Mesenchymal stem cell (in vitro differentiated cells and primary cell): ENCODE results near the gene OR6K2.

Source experiments
- DNase-seq: peaks from one replicate; pipeline ENCODE4 v3.0.0-alpha.2; 2013
- H2AFZ ChIP-seq: one replicate; pipeline ENCODE4 v1.6.1; 2013; ENCODE audit warnings: low read depth, mild to moderate bottlenecking, control low read depth, inconsistent platforms, low read length, moderate library complexity
- H2AK5ac ChIP-seq: 2 replicates; pipeline ENCODE4 v1.6.1; 2013; ENCODE audit warnings: low read length, moderate library complexity, mild to moderate bottlenecking, inconsistent platforms; ENCODE audit not compliant: severe bottlenecking
- H2BK120ac ChIP-seq: one replicate; pipeline ENCODE4 v1.6.1; 2013; ENCODE audit warnings: low read depth, mild to moderate bottlenecking, inconsistent platforms, low read length, moderate library complexity
- H2BK12ac ChIP-seq, 2 experiments: one replicate each; pipeline ENCODE4 v1.6.1; 2013; ENCODE audit warnings: inconsistent platforms in 2 of 2, low read length in 2 of 2, mild to moderate bottlenecking in 2 of 2, moderate library complexity in 2 of 2, control low read depth in 1 of 2
- H2BK15ac ChIP-seq: one replicate; pipeline ENCODE4 v1.6.1; 2013; ENCODE audit warnings: mild to moderate bottlenecking, low read depth, inconsistent platforms; ENCODE audit not compliant: poor library complexity, severe bottlenecking
- H2BK5ac ChIP-seq: 2 replicates; pipeline ENCODE4 v1.6.1; 2013; ENCODE audit warnings: low read depth, mild to moderate bottlenecking, low read length, control low read depth, inconsistent platforms; ENCODE audit not compliant: poor library complexity, severe bottlenecking
- H3K14ac ChIP-seq, 2 experiments: one replicate each; pipeline ENCODE4 v1.6.1; 2013; ENCODE audit warnings: inconsistent platforms in 2 of 2, low read length in 2 of 2, control low read depth in 1 of 2, mild to moderate bottlenecking in 1 of 2, moderate library complexity in 1 of 2
- H3K18ac ChIP-seq, 2 experiments: one replicate each; pipeline ENCODE4 v1.6.1; 2013; ENCODE audit warnings: inconsistent platforms in 2 of 2, low read length in 2 of 2, control low read depth in 1 of 2, low read depth in 1 of 2, mild to moderate bottlenecking in 1 of 2
- H3K23ac ChIP-seq, 2 experiments: one replicate each; pipeline ENCODE4 v1.6.1; 2013; ENCODE audit warnings: inconsistent platforms in 2 of 2, low read length in 2 of 2, mild to moderate bottlenecking in 2 of 2, moderate library complexity in 2 of 2, control low read depth in 1 of 2
- H3K27ac ChIP-seq: 2 replicates; pipeline ENCODE4 v1.5.1; 2013; ENCODE audit warnings: mild to moderate bottlenecking, moderate library complexity, low read length, control low read depth, inconsistent platforms; ENCODE audit not compliant: poor library complexity, severe bottlenecking
- H3K27me3 ChIP-seq, 2 experiments: 2 replicates each; pipeline versions ENCODE4 v1.6.1 to v1.7.0; 2013; ENCODE audit warnings: low read length in 2 of 2, mild to moderate bottlenecking in 2 of 2, moderate library complexity in 2 of 2, control low read depth in 1 of 2, inconsistent platforms in 1 of 2; ENCODE audit not compliant: control insufficient read depth in 1 of 2, insufficient read depth in 1 of 2
- H3K36me3 ChIP-seq, 2 experiments: 2 replicates each; pipeline versions ENCODE4 v1.6.1 to v1.7.0; 2013; ENCODE audit warnings: low read length in 2 of 2, control low read depth in 1 of 2, inconsistent platforms in 1 of 2, low read depth in 1 of 2, mild to moderate bottlenecking in 1 of 2; ENCODE audit not compliant: insufficient read depth in 2 of 2, control insufficient read depth in 1 of 2
- H3K4ac ChIP-seq, 2 experiments: one replicate each; pipeline ENCODE4 v1.6.1; 2013; ENCODE audit warnings: inconsistent platforms in 2 of 2, low read length in 2 of 2, mild to moderate bottlenecking in 2 of 2, moderate library complexity in 2 of 2, control low read depth in 1 of 2, low read depth in 1 of 2
- H3K4me1 ChIP-seq: 2 replicates; pipeline ENCODE4 v1.6.1; 2013; ENCODE audit warnings: low read depth, low read length, control low read depth; ENCODE audit not compliant: control insufficient read depth, insufficient read depth
- H3K4me2 ChIP-seq: 2 replicates; pipeline ENCODE4 v1.6.1; 2013; ENCODE audit warnings: low read length, mild to moderate bottlenecking, inconsistent platforms; ENCODE audit not compliant: poor library complexity, severe bottlenecking
- H3K4me3 ChIP-seq, 2 experiments: 2 replicates each; pipeline versions ENCODE4 v1.5.1 to v1.7.0; 2013; ENCODE audit warnings: low read length in 2 of 2, mild to moderate bottlenecking in 2 of 2, control low read depth in 1 of 2, low read depth in 1 of 2; ENCODE audit not compliant: insufficient read depth in 1 of 2
- H3K79me1 ChIP-seq: replicated peaks from 2 replicates; pipeline ENCODE4 v1.6.1; 2013; ENCODE audit warnings: mild to moderate bottlenecking, control low read depth, low read length, inconsistent platforms; ENCODE audit not compliant: poor library complexity, severe bottlenecking
- H3K9ac ChIP-seq: 2 replicates; pipeline ENCODE4 v1.7.0; 2013; ENCODE audit warnings: mild to moderate bottlenecking, low read length, moderate library complexity
- H3K9me3 ChIP-seq: 2 replicates; pipeline ENCODE4 v1.7.0; 2013; ENCODE audit warnings: mild to moderate bottlenecking, low read length; ENCODE audit not compliant: control insufficient read depth
- H4K8ac ChIP-seq: one replicate; pipeline ENCODE4 v1.6.1; 2013; ENCODE audit warnings: inconsistent platforms, mild to moderate bottlenecking, low read length, moderate library complexity
- H4K91ac ChIP-seq: one replicate; pipeline ENCODE4 v1.6.1; 2013; ENCODE audit warnings: mild to moderate bottlenecking, low read length, inconsistent platforms
- WGBS: methylation state at CpG from one replicate; pipeline ENCODE4 v1.1.7; 2013; ENCODE audit warnings: mixed read lengths; 5-methylcytosine and 5-hydroxymethylcytosine counted together

The OR6K2 gene

GRCh38 chr1:158730453-158730852 lies 30.0 kb upstream of the OR6K2 start:
- no peak overlapping the region for H3K18ac ChIP-seq
- no peak overlapping the region for H4K8ac ChIP-seq
- no peak overlapping the region for H2AK5ac ChIP-seq
- no peak for DNase-seq
- H3K4me1 ChIP-seq = no peaks in the 10 kb centered on the region
- H3K14ac ChIP-seq = no peak overlapping the region
- H2BK15ac ChIP-seq = no peak overlapping the region
- H3K23ac ChIP-seq = no peak overlapping the region
- no peak overlapping the region for H2AFZ ChIP-seq
- H2BK120ac ChIP-seq = no peak overlapping the region
- no peak overlapping the region for H3K9ac ChIP-seq
- no peak overlapping the region for H2BK12ac ChIP-seq
- no peak overlapping the region for H3K4me3 ChIP-seq
- no peak overlapping the region for H3K4me2 ChIP-seq
- no peak overlapping the region for H2BK5ac ChIP-seq
- no peaks in the 10 kb centered on the region for H3K9me3 ChIP-seq
- H3K4ac ChIP-seq = no peak overlapping the region
- no peaks in the 10 kb centered on the region for H3K27me3 ChIP-seq
- WGBS = 92% methylated on average over 1 of the region's 4 CpGs
- no peaks in the 10 kb centered on the region for H3K36me3 ChIP-seq
- H3K27ac ChIP-seq = no peak overlapping the region
- H4K91ac ChIP-seq = no peak overlapping the region
- no peaks in the 10 kb centered on the region for H3K79me1 ChIP-seq

- Histone ChIP-seq H3K27ac (no peak overlapping the region), H2AK5ac (no peak overlapping the region), H2BK120ac (no peak overlapping the region), H3K4me3 (no peak overlapping the region), H3K23ac (no peak overlapping the region), H2BK12ac (no peak overlapping the region), H3K4ac (no peak overlapping the region), H3K9me3 (no peaks in the 10 kb centered on the region), H3K4me2 (no peak overlapping the region), H4K8ac (no peak overlapping the region), H2BK15ac (no peak overlapping the region), H3K27me3 (no peaks in the 10 kb centered on the region), H2AFZ (no peak overlapping the region), H3K4me1 (no peaks in the 10 kb centered on the region), H3K14ac (no peak overlapping the region), H3K79me1 (no peaks in the 10 kb centered on the region), H3K18ac (no peak overlapping the region), H4K91ac (no peak overlapping the region), H2BK5ac (no peak overlapping the region), H3K9ac (no peak overlapping the region), H3K36me3 (no peaks in the 10 kb centered on the region)
- no peak for DNase-seq
- WGBS = 50% methylated on average over 1 of the region's 3 CpGs
Observed at GRCh38 chr1:158728510-158729225, 28.2 kb upstream of the OR6K2 start.

- H3K18ac ChIP-seq = no peak overlapping the region
- H2BK15ac ChIP-seq = no peak overlapping the region
- 88% methylated on average over 5 of the region's 5 CpGs for WGBS
- H4K91ac ChIP-seq = no peak overlapping the region
- H3K14ac ChIP-seq = no peak overlapping the region
- no peaks in the 10 kb centered on the region for H3K36me3 ChIP-seq
- H2BK120ac ChIP-seq = no peak overlapping the region
- H3K4me2 ChIP-seq = no peak overlapping the region
- H2AK5ac ChIP-seq = no peak overlapping the region
- H3K4me1 ChIP-seq = no peaks in the 10 kb centered on the region
- no peak overlapping the region for H3K9ac ChIP-seq
- H2AFZ ChIP-seq = no peak overlapping the region
- no peak overlapping the region for H3K23ac ChIP-seq
- no peak for DNase-seq
- no peak overlapping the region for H2BK12ac ChIP-seq
- H4K8ac ChIP-seq = no peak overlapping the region
- no peak overlapping the region for H3K4me3 ChIP-seq
- no peak overlapping the region for H3K27ac ChIP-seq
- no peaks in the 10 kb centered on the region for H3K27me3 ChIP-seq
- no peak overlapping the region for H2BK5ac ChIP-seq
- H3K9me3 ChIP-seq = no peaks in the 10 kb centered on the region
- no peaks in the 10 kb centered on the region for H3K79me1 ChIP-seq
- no peak overlapping the region for H3K4ac ChIP-seq
Observed at GRCh38 chr1:158724442-158724841, 24.0 kb upstream of the OR6K2 start.

GRCh38 chr1:158720620-158721019 lies 20.2 kb upstream of the OR6K2 start, which contains the start of gene OR6K3:
TSS of gene OR6K3 (minus strand) at chr1:158720720. CDS start at chr1:158718115, 2,605 bp downstream.
- Histone ChIP-seq H3K36me3 (no peaks in the 10 kb centered on the region), H4K8ac (no peak within 1 kb of the TSS), H3K27me3 (no peaks in the 10 kb centered on the region), H2BK15ac (no peak within 1 kb of the TSS), H3K23ac (no peak within 1 kb of the TSS), H2AK5ac (no peak within 1 kb of the TSS), H3K79me1 (no peaks in the 10 kb centered on the region), H3K14ac (no peak within 1 kb of the TSS), H3K4me1 (no peaks in the 10 kb centered on the region), H3K9me3 (no peaks in the 10 kb centered on the region), H3K18ac (no peak within 1 kb of the TSS), H2BK120ac (no peak within 1 kb of the TSS), H3K4me2 (no peak within 1 kb of the TSS), H2BK12ac (no peak within 1 kb of the TSS), H3K4ac (no peak within 1 kb of the TSS), H4K91ac (no peak within 1 kb of the TSS), H3K27ac (no peak within 1 kb of the TSS), H2AFZ (no peak within 1 kb of the TSS), H3K4me3 (no peak within 1 kb of the TSS), H2BK5ac (no peak within 1 kb of the TSS), H3K9ac (no peak within 1 kb of the TSS)
- WGBS = no CpG with 5 or more reads among the region's 2 CpGs
- DNase-seq = no peak
